GM12892 (cell line): ENCODE results near the gene NKPD1.

ENCODE experiments used
- POLR2A ChIP-seq: IDR thresholded peaks from 2 replicates; pipeline ENCODE4 v1.6.1; 2011; ENCODE audit warnings: low read depth, low read length, control low read depth
- POLR2AphosphoS5 ChIP-seq: IDR thresholded peaks from 2 replicates; pipeline ENCODE4 v1.6.1; 2011; ENCODE audit warnings: low read depth, low read length, control low read depth

DNA sequence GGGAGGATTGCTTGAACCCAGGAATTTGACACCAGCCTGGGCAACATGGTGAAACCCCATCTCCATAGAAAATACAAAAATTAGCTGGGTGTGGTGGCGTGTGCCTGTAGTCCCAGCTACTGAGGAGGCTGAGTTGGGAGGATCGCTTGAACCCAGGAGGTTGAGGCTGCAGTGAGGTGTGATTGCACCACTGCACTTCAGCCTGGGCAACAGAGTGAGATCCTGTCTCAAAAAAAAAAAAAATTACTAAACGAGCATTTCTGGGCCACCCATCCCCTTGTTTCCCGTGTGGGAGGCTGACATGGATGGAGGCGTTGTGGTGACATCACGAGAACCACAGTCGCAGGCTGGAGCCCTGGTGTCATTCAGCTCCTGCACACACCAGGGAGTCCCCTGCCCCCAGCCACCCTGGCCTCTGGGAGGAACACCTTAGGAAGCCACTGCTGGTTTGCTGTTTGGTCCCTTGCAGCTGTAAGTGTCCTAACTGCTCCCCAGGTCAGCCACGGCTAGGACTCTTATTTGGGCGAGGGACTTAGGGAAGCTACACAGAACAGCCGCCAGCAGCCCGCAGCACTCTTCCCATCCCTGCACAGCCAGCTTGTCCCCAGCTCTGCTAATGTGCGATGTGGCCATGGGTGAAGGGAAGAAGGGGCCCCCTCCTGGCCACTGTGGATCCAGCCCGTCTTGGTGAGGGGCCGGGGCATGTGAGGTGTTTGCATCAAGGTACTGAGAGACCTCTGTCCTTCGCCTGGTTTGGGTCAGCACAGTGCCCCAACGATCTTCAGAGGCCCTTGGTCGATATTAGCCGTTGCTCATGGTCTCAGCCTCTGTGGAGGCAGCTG, 12.7 kb downstream of the NKPD1 start:
- TF ChIP-seq POLR2AphosphoS5 (no peak), POLR2A (no peak)
